ENCODE measurements around the gene NFIC.

DNA sequence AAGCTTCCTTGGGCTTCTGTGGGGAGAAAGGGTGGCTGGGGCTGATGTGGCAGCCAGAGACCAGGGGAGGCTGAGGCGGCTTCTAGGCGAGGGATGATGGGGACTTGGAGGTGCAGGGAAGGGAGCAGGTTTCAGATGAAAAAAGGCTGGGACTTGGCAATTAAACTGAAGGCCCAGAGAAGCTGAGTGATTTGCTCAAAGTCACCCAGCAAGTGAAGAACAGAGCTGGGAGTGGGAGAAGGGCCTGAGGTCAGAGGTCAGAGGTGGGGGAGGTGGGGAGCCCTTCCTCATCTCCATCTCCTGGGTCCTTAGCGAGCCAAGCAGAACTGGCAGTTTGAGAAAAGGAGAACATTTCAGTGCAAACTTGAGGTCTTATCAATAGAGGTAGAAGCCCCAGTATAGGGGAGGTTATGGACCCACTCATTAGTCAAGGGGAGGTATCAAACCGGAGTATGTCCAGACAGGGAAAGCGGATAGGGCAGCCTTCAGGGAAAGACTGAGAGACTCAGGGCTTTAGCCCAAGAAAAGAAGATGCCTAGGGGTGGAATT is 49.6 kb upstream of the NFIC start:
- TF ChIP-seq, protein P1, sequence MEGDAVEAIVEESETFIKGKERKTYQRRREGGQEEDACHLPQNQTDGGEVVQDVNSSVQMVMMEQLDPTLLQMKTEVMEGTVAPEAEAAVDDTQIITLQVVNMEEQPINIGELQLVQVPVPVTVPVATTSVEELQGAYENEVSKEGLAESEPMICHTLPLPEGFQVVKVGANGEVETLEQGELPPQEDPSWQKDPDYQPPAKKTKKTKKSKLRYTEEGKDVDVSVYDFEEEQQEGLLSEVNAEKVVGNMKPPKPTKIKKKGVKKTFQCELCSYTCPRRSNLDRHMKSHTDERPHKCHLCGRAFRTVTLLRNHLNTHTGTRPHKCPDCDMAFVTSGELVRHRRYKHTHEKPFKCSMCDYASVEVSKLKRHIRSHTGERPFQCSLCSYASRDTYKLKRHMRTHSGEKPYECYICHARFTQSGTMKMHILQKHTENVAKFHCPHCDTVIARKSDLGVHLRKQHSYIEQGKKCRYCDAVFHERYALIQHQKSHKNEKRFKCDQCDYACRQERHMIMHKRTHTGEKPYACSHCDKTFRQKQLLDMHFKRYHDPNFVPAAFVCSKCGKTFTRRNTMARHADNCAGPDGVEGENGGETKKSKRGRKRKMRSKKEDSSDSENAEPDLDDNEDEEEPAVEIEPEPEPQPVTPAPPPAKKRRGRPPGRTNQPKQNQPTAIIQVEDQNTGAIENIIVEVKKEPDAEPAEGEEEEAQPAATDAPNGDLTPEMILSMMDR (conservative IDR thresholded peaks at IDR 0.05; ENCODE audit: low read length): no peak
- no peak for TF ChIP-seq EZH2phosphoT487 (IDR thresholded peaks at IDR 0.05; ENCODE audit: borderline replicate concordance)

All from Loucy (cell line).